Measurements from ENCODE around the gene ELF1.
"Not testable (repeated sequence)": the region's sequence is repeated elsewhere in the genome, so short reads cannot be mapped to it uniquely, and the experiment has no call there.

The ELF1 gene

DNA sequence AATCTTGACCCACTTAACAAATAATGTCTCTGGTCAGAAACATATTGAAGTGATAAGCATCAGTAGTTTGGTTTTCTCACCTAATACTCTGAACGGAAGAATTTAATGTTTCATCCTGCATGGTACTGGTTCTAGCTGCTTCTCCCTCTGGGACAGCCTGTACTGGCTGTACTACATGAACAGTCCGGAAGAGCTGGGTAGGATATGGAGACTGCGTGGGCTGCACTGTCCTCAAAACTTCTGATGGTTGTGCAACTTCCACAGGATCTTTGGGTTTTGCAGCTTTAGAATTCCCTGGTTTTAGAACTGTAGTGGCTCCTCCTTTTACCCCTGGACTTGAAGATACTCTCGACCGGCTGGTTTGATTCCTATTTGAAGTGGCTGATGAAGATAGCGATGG, 78.3 kb downstream of the ELF1 start:
- no peak for DNase-seq (ENCODE audit: low read depth, low spot score)

DNA sequence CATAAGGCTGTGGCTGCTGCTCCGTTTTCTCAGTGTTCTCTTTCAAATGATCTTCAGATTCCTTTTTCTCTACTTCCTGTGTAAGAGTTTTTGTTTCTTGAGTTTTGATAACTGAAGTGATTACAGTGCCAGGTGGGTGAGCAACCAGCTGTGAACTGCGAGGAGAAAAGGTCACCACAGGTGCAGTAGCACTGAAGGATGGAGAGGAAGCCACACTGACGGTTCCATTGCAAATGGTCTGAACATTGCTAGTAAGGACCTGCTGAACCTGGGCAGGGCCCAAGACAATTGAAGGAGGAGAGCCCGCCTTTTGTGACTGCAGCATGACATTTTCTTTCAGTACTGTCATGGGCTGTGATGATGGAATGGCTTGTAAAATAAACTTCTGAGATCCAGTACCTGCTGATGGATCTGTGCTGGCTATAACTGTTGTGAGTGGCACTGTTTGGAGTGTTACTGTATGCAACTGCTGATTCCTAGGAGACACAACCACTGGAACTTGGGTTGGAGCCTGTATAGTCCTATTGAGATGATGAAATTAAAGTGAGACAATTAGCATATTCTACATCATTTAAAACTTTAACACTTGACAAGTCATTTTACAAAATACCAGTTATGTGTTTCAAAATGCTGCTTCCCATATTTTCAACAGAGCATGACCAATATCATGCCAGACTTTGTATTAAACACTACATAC, 85.5 kb downstream of the ELF1 start:
- no peak for DNase-seq (ENCODE audit: low read depth, low spot score)

DNA sequence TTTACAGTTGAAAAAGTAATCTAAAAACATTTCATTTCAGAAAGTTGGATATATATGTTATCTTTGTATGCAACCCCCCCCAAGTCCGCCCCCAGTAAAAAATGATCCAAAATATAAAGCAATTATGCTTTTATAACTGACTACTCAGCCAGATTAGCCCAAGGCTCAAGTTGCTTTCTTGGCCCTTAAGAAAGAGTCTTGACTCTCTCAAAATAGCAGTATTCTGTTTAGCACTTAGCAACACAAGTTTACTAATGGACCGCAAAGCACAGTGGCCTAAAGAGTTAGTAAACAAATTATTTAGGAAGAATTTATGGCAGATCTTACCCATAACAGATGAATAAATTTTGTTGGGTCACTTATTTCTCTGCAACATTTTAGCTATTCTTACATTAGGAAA, 86.9 kb downstream of the ELF1 start:
- no peak for DNase-seq (ENCODE audit: low read depth, low spot score)

DNA sequence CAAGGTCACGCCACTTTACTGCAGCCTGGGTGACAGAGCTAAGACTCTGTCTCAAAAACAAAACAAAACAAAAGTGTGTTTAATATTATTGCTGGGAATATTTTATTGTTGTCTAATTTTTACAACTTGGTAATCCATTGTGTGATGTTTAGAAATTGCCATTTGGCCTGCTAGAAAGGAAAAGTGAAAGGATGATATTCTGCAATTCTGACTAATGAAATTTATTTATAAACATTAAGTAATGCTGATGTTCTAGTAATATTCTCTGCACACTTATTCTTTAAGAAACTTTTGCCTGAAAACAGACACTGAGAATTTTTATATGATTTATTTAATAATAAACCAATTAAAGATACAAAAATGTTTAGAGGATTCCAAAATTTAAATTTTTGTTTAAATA, 87.4 kb downstream of the ELF1 start:
- DNase-seq (ENCODE audit: low read depth, low spot score): no peak

DNA sequence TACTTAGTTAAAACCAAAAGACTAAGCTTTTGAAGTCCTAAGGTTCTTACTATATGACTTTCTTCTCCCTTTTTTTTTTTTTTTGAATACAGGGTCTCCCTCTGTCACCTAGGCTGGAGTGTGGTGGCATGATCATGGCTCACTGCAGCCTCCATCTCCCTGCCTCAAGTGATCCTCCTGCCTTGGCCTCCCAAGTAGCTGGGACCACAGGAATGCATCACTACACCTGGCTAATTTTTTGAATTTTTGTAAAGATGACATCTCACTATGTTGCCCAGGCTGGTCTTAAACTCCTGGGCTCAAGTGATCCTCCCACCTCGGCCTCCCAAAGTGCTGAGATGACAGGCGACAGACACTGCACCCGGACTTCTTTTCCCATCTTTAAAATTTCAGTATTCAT, 89.2 kb downstream of the ELF1 start:
- not testable (repeated sequence) for DNase-seq (ENCODE audit: low read depth, low spot score)

DNA sequence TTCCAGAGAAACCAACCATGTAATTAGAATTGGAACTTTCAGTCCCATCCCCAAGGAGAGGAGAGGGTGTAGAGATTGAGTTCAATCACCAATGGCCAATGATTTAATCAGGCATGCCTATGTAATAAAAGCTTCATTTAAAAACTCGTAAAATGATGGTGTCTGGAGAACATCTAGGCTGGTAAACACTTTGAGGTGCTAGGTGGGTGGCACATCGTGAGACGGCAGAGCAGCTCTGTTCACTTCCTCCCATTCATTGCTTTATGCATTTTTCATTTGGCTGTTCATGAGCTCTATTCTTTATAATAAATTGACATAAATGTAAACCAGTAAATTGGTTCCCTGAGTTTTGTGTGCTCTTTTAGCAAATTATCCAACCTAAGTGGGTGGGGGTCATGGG, 90.1 kb downstream of the ELF1 start:
- no peak for DNase-seq (ENCODE audit: low read depth, low spot score)

DNA sequence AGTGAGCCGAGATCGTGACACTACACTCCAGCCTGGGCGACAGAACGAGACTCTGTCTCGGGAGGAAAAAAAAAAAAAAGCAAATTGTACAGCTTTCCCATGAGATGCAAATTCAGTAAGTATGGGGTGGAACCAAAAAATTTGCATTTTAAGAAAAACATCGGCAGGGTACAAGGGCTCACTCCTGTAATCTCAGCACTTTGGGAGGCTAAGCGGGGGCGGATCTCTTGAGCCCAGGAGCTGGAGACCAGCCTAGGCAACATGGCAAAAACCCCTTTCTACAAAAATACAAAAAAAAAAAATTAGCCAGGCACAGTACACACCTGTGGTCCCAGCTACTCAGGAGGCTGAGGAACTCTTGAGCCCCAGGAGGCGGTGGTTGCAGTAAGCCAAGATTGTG, 91.2 kb downstream of the ELF1 start:
- no peak for DNase-seq (ENCODE audit: low read depth, low spot score)

DNA sequence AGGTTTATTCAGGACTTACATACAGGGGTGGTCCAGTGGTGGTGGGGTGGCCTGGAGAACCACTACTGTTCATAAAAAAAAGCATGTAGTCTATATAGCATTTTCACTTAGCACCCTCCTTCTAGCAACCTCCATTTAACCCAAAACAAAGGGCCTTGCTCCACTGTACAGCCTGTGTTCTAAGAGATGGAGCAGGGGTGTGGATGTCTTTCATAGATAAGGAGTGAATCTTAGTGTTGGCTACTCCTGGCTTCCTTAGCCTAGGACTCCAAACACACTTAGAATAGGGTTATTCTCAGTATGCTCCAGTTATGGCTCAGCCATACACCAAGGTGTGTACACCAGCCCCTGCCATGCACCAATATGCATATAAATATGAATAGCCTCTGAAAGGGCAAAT, 95.2 kb downstream of the ELF1 start:
- no peak for DNase-seq (ENCODE audit: low read depth, low spot score)

DNA sequence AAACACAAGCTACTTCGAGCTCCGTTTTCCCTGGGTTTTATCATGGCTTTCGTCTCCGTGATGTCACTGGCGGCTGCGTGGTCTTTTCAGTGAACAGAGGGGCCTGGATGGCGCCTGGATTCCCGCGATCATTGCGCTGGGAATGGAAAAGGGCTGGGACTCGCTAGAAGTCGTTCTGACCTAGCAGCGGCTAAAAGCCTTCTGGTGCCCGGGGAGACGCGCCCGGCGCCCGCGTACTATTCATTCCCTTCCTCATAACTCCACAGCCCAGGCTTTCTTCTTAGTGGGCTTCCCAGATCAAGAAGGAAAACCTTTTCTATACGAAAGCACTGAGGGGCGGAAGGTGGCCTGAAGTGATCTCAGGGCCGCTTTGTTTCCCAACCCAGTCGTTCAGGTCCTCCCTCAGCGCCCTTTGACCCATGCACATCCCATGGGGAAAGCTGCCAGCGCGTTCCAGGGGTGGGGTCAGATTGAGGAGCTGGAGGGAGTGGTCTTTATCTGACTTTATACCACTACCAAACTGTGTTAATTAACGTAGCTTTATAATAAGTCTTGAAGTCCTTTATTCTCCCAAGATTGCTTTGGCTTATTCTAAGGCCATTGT, 96.6 kb downstream of the ELF1 start:
- DNase-seq (ENCODE audit: low read depth, low spot score): no peak

DNA sequence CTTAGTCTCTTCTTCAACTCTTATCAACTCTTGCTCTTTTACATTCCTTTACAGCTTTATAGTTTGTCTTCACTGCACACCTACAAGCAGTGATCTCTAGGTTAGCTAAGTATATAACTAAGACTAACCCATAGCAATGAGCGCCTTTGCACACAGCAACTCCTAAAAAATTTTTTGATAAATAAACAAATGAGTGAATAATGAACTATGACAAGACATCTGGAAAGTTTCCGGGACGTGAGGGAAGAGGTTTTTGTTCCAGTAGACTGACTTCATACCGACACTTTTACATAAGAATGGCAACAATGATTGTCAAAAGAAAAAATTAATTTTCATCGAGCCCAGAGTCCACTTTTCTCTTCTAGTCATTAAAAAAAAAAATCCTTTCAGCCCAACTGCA, 98.3 kb downstream of the ELF1 start:
- DNase-seq (ENCODE audit: low read depth, low spot score): no peak

DNA sequence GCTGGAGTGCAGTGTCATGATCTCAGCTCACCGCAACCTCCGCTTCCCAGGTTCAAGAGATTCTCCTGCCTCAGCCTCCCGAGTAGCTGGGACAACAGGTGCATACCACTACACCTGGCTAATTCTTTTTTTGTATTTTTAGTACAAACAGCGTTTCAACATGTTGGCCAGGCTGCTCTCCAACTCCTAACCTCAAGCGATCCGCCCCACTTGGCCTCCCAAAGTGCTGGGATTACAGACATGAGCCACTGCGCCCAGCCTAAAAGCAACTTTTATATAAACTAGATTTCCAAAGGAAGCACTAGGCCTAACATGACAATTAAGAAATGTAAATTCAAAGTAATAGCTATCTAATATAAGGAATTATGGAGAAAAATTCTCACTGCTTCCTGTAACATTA, 99.2 kb downstream of the ELF1 start:
- DNase-seq (ENCODE audit: low read depth, low spot score): not testable (repeated sequence)

DNA sequence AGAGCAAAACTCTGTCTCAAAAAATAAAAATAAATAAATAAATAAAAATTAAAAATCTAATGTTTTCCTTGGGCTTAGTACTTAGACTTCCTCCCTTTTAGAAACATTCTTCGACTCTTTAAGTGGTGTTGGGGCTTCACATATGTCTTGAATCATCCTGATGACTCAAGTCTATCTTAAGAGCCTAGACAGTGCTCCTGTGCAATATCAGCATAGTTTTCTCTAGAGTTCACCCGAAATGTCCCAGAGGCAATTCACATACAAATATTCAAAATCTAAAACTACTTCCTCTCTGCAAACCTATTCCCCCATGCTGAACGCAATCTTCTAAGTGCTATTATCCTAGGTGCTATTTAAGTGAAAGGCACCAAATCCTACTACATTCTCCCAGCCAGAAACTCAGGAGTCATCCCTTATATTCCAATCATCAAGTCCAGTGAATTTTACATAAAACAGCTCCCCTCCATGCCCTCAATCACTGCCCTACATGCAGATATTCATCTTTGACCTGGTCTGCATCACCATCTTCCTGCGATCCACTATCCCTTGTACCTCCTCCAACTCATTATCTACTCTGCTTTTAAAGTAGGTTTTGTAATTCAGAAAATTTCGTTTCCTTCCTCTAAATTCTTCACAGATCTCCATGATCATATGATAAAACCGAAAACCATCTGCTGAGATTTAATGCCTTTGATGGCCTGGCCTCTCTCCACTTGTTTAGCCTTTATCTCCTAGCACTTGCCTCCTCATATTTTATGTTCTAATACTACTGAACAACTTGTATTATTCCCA, 102.7 kb downstream of the ELF1 start:
- DNase-seq (ENCODE audit: low read depth, low spot score): no peak

DNA sequence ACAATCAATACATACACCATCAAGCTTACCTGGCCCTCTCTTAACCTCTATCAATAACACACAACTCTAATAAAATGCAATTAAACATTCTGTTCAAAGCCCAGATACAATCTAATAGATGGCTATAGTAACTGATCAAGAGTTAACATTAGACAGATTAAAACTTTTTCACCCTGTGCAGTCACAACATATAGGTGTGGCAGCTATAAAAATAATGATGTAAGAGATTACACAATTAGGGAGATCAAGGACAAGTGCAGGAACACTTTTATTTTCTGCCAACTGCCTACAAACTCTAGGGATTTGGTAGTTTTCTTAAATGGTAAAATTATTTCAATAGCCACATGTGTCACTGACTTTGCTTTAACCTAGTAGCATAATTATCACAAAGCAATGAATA, 104.3 kb downstream of the ELF1 start:
- DNase-seq (ENCODE audit: low read depth, low spot score): not testable (repeated sequence)

DNA sequence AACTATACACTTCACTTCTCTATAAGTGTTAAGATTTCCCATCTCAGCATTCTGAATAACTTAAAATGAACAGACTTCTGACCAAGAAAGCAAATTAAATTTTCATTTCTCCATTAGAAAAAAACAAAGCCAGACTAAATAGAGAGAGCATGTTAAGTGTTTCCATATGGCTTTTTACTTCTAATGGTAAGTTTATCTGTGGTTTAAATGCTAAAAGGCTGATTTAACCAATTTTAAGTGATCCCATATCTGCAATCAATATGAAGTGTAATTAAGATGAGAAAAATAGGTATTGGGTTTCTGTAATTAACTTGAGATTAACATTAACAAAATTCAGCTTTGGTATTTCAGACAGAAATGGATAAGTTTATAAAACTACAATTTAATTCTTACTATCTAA, 107.8 kb downstream of the ELF1 start:
- DNase-seq (ENCODE audit: low read depth, low spot score): no peak

DNA sequence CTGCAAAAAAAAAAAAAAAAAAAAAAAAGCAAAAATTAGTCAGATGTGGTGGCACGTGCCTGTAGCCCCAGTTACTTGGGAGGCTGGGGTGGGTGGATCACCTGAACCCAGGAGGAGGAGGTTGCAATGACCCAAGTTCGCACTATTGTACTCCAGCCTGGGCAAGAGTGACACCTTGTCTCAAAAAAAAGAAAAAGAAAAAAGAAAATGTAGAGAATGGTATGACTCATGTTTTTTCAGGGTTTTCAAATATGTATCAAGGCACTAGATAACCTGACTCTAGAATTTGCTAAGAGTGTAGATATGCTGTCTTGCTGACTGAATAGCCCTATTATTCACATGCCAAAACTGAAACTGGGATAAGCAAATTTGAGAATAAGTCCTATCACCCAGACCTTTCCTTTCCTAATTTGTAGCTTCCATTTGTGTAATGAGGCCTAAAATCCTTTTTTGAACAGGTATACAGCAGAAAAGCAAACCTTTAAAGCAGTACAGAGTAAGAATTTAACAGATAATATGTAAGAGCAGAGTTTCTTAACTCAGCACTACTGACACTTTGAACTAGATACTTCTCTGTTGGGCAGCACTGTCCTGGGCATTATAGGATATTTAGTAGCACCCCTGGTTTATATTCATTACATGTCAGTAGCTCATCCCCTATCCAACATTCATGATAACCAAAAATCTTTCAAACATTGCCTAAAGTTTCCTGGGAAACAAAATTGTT, 108.6 kb downstream of the ELF1 start:
- DNase-seq (ENCODE audit: low read depth, low spot score): no peak

DNA sequence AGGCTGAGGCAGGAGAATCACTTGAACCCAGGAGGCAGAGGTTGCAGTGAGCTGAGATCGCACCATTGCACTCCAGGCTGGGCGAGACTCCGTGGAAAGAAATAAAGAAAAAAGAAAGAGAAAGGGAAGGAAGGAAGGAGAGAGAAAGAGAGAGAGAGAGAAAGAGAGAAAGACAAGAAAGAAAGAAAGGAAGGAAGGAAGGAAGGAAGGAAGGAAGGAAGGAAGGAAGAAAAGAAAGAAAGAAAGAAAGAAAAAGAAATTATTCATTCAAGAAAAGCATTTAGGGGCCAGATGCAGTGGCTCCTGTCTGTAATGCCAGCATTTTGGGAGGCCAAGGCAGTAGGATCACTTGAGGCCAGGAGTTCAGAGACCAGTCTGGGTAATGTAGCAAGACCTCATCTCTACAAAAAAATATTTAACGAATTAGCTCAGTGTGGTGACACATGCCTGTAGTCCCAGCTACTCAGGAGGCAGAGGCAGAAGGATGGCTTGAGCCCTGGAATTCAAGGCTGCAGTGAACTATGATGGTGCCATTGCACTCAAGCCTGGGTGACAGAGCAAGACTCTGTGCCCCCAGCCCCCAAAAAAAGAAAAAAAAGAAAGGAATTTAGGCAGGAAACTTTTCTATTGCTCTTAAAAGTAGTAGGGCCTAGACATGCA, 109.4 kb downstream of the ELF1 start:
- DNase-seq (ENCODE audit: low read depth, low spot score): not testable (repeated sequence)

DNA sequence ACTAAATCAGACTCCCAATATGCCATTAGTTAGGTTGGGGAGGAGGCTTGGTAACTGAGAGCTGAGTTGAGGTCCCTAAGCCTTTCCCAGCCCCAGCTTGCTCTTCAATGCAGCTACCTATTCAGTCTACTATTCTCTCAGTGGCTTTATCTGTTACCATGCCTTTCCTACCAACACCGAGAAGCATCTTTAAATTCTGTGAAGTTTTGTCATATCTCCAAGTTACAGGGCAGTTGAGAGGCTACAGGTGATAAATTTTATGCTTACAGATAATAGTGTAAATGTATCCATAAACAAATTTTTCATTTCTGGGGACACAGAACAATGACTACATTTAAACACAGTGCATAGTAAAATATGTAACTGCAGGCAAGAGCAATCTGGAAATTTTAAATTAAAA, 110.6 kb downstream of the ELF1 start:
- DNase-seq (ENCODE audit: low read depth, low spot score): no peak

DNA sequence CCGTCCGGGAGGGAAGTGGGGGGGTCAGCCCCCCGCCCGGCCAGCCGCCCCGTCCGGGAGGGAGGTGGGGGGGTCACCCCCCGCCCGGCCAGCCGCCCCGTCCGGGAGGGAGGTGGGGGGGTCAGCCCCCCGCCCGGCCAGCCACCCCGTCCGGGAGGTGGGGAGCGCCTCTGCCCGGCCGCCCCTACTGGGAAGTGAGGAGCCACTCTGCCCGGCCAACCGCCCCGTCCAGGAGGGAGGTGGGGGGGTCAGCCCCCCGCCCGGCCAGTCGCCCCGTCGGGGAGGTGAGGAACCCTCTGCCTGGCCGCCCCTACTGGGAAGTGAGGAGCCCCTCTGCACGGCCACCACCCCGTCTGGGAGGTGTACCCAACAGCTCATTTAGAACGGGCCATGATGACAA, 118.1 kb downstream of the ELF1 start:
- DNase-seq (ENCODE audit: low read depth, low spot score): not testable (repeated sequence)

DNA sequence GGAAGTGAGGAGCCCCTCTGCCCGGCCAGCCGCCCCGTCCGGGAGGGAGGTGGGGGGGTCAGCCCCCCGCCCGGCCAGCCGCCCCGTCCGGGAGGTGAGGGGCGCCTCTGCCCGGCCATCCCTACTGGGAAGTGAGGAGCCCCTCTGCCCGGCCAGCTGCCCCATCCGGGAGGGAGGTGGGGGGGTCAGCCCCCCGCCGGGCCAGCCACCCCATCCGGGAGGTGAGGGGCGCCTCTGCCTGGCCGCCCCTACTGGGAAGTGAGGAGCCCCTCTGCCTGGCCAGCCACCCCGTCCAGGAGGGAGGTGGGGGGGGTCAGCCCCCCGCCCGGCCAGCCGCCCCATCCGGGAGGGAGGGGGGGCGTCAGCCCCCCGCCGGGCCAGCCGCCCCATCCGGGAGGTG, 118.5 kb downstream of the ELF1 start:
- not testable (repeated sequence) for DNase-seq (ENCODE audit: low read depth, low spot score)

DNA sequence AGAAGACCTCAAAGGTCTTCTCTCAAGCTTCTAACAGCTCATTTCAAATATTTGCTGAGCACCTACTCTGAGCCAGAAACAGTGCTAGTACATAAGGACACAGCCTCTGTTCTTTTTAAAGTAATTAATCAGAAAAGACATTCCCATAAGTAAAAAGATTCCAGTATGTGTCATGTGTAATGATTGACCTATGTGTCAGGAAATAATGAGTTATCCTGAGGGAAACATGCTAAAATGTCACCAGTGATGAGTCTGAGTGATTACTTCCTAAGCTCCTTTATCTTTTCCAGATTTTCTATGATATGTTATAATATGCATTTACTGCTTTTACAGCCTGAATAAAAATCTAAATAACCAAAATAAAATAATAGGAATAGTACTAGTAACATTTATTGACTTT, 122.1 kb downstream of the ELF1 start:
- DNase-seq (ENCODE audit: low read depth, low spot score): no peak

All from iPS DF 19.7 (cell line).